Heart right ventricle (tissue), 16 donors: Measurements from ENCODE around the gene LRRC8B. TPM values are rescaled to one million over a fixed set of nuclear protein-coding genes. Genes with fewer than 3 reads are reported as not detected.

Source experiments
- ATAC-seq, 8 donors: fragments of 200-7000 bp; cut with Tn5 transposase; one replicate each; pipeline ENCODE4 v1.9.1; 2020; ENCODE audit warnings: mild to moderate bottlenecking in 8 of 8, moderate library complexity in 8 of 8, moderate number of reproducible peaks in 1 of 8
- DNase-seq, 2 donors: peaks; one replicate each; pipeline ENCODE4 v3.0.0-alpha.2; 2020
- H3K27ac ChIP-seq, 10 donors: fragments of 200-600 bp; sonication (generic) in 2 of 10; one replicate each; pipeline versions ENCODE4 v1.5.0 to v1.8.0; 2020 to 2022; ENCODE audit warnings: mild to moderate bottlenecking in 3 of 10
- H3K27me3 ChIP-seq, 7 donors: fragments of 200-600 bp; one replicate each; pipeline ENCODE4 v1.8.0; 2021 to 2022; ENCODE audit warnings: mild to moderate bottlenecking in 2 of 7
- H3K36me3 ChIP-seq, 9 donors: fragments of 200-600 bp; sonication (generic) in 1 of 9; one replicate each; pipeline versions ENCODE4 v1.5.0 to v1.8.0; 2020 to 2022; ENCODE audit warnings: mild to moderate bottlenecking in 2 of 9
- H3K4me1 ChIP-seq, 9 donors: fragments of 200-600 bp; sonication (generic) in 1 of 9; one replicate each; pipeline versions ENCODE4 v1.5.0 to v1.8.0; 2020 to 2022; ENCODE audit warnings: mild to moderate bottlenecking in 4 of 9
- H3K4me3 ChIP-seq, 10 donors: fragments of 200-600 bp; sonication (generic) in 2 of 10; one replicate each; pipeline versions ENCODE4 v1.5.0 to v1.8.0; 2020 to 2022; ENCODE audit warnings: mild to moderate bottlenecking in 7 of 10, moderate library complexity in 2 of 10
- H3K9me3 ChIP-seq, 11 donors: fragments of 200-600 bp in 10 of 11; sonication (generic) in 2 of 11; one replicate each; pipeline versions ENCODE4 v1.5.0 to v1.8.0; 2013 to 2022; ENCODE audit warnings: mild to moderate bottlenecking in 2 of 11, control low read depth in 1 of 11, moderate library complexity in 1 of 11
- CTCF ChIP-seq, 9 donors: fragments of 200-600 bp; sonication (generic) in 2 of 9; IDR thresholded peaks; one replicate each; pipeline versions ENCODE4 v1.5.0 to v1.8.0; 2021 to 2022; ENCODE audit warnings: antibody characterized with exemption in 9 of 9, mild to moderate bottlenecking in 5 of 9, moderate library complexity in 1 of 9
- WGBS, 2 donors: extraction: QIAGEN DNeasy Blood & Tissue Kit; methylation state at CpG; one replicate each; pipeline ENCODE4 v1.1.7; 2013; ENCODE audit warnings: inconsistent platforms in 1 of 2; 5-methylcytosine and 5-hydroxymethylcytosine counted together
- intact Hi-C, 10 donors: fragments of 100-400 bp; cut with DNase I; formaldehyde crosslinking; loops; one replicate each; pipeline versions ENCODE4 v1.11.1 to v1.14.2; 2022
- polyA plus RNA-seq, 2 donors: library from polyadenylated mRNA; stranded (reverse); fragments of 200-250 nt; gene quantifications; one replicate each; pipeline ENCODE4 v1.2.3, GENCODE V29; 2013
- total RNA-seq, 10 donors: library from RNA; stranded (reverse); fragmentation: NEBNext Ultra II Directional in 3 of 10; extraction: Animal tissue kit (Norgen Biotek cat#: 25700) in 3 of 10; gene quantifications; one replicate each; pipeline versions ENCODE4 v1.2.1 to v1.2.4, GENCODE V29; 2021 to 2023
- donor health status: Arrhythmogenic right ventricular cardiomyopathy.
- donor health status: ischemic (EF 13 %, LVEDD 7.1; RV severe dilation, severe dysfunction).
- donor health status: healthy with polysubstance abuse.
- donor health status: DM: no; HTN: yes; CAD: no.
- donor health status: DM: no; HTN: no; CAD: no.
- donor health status: ischemic (EF 25% LVEDD 6.9; RV normal size, moderate dysfunction).
- donor health status: ischemic (EF 25% LVEDD 5.7; RV mildly dilated, moderate dysfunction).
- donor health status: healthy.
- donor health status: DM: yes; HTN: yes; CAD: no.
- donor health status: Ischemic cardiomyopathy.
- donor health status: ischemic (EF 35%, LVEDD 5.7; RV mildly dilated, moderate dysfunction).
- donor health status: nonischemic (EF 11% LVEDD 7.7; RV severe dilation, severe dysfunction).
- donor health status: DM: yes; HTN: yes; CAD: no.
- donor health status: PGD.
- donor health status: ischemic (EF 29% LVEDD 5.4; RV normal size, mild dysfunction).
- donor health status: nonischemic (EF 23%, LVEDD 6.1; RV moderate dilation, normal function).

LRRC8B gene
- total and polyA plus RNA-seq, 12 donors = 1.7 to 6.6 (median 4.2) TPM

GRCh38 chr1:89616844-89617627 is 92.4 kb downstream of the LRRC8B start:
- DNase-seq (no peak), ATAC-seq (peak in 7 of 8 donors; percentile 38 to 85 (median 65))
- H3K4me1 ChIP-seq = peaks cover 9 to 40% (median 31%) of the 10 kb centered on the region in 9 donors
- H3K9me3 ChIP-seq = peaks cover 0 to 6% (median 0%) of the 10 kb centered on the region in 11 donors
- 69 to 73% methylated on average over 2 of the region's 2 CpGs for WGBS, 2 donors
- no peak for TF ChIP-seq CTCF (IDR thresholded peaks at IDR 0.05)
- H3K4me3 ChIP-seq = no peak overlapping the region
- H3K27ac ChIP-seq = peak overlapping the region in 9 of 10 donors; percentile 18 to 82 (median 62)
- intact Hi-C loops = no loop called here
- no peaks in the 10 kb centered on the region for H3K36me3 ChIP-seq
- H3K27me3 ChIP-seq = no peaks in the 10 kb centered on the region

GRCh38 chr1:89620664-89621063 is 96.0 kb downstream of the LRRC8B start:
- WGBS, 2 donors = 91 to 97% methylated on average over 3 of the region's 3 CpGs
- ATAC-seq = no peak

GRCh38 chr1:89622895-89623294 is 98.3 kb downstream of the LRRC8B start:
- H3K4me1 ChIP-seq = peaks cover 0 to 18% (median 3%) of the 10 kb centered on the region in 9 donors
- TF ChIP-seq CTCF (IDR thresholded peaks at IDR 0.05) = peak in 3 of 9 donors; percentile 17 to 31 (median 29)
- intact Hi-C loops = loop anchor here in 2 of 10 donors (10.0 kb wide), 2 partner anchors 82 to 372 kb away; partner anchors contain the start of gene ZNF326 (in 1 of the 2)

More at GRCh38 chr1:89620664-89621063, 96.0 kb downstream of the LRRC8B start:
- no peak for TF ChIP-seq CTCF (IDR thresholded peaks at IDR 0.05)
- Histone ChIP-seq H3K27me3 (no peaks in the 10 kb centered on the region), H3K36me3 (peaks cover 0 to 9% (median 0%) of the 10 kb centered on the region in 9 donors), H3K27ac (no peak overlapping the region), H3K9me3 (peaks cover 0 to 6% (median 0%) of the 10 kb centered on the region in 11 donors), H3K4me1 (peaks cover 9 to 32% (median 20%) of the 10 kb centered on the region in 9 donors), H3K4me3 (no peak overlapping the region)
- no peak for DNase-seq
- intact Hi-C loops = loop anchor here in 2 of 10 donors (10.0 kb wide), 2 partner anchors 84 to 374 kb away; partner anchors contain the start of gene ZNF326 (in 1 of the 2)

GRCh38 chr1:89624314-89624713 is 99.7 kb downstream of the LRRC8B start:
- Histone ChIP-seq H3K4me3 (no peak overlapping the region), H3K27ac (peak overlapping the region in 2 of 10 donors; percentile 48 to 49), H3K36me3 (peaks cover 0 to 18% (median 0%) of the 10 kb centered on the region in 9 donors), H3K27me3 (no peaks in the 10 kb centered on the region), H3K9me3 (no peaks in the 10 kb centered on the region), H3K4me1 (peaks cover 0 to 22% (median 4%) of the 10 kb centered on the region in 9 donors)
- no peak for DNase-seq
- TF ChIP-seq CTCF (IDR thresholded peaks at IDR 0.05) = no peak
- ATAC-seq = peak in 1 of 8 donors; percentile 32
- intact Hi-C loops = loop anchor here in 2 of 10 donors (10.0 kb wide), 2 partner anchors 80 to 370 kb away; partner anchors contain the start of gene ZNF326 (in 1 of the 2)
- WGBS, 2 donors = 82 to 89% methylated on average over 1 of the region's 1 CpG

More at GRCh38 chr1:89622895-89623294, 98.3 kb downstream of the LRRC8B start:
- no peak overlapping the region for H3K4me3 ChIP-seq
- DNase-seq (no peak), ATAC-seq (peak in 1 of 8 donors; percentile 47)
- H3K27ac ChIP-seq = no peak overlapping the region
- no peaks in the 10 kb centered on the region for H3K27me3 ChIP-seq
- H3K9me3 ChIP-seq = peaks cover 0 to 3% (median 0%) of the 10 kb centered on the region in 11 donors
- 50 to 65% methylated on average over 3 of the region's 3 CpGs for WGBS, 2 donors
- H3K36me3 ChIP-seq = peaks cover 0 to 16% (median 0%) of the 10 kb centered on the region in 9 donors
